K562 (cell line): ENCODE results near the gene CCNO. TPM values are rescaled to one million over a fixed set of nuclear protein-coding genes. Genes with fewer than 3 reads are reported as not detected.
A peak's percentile ranks its signal among the peaks of the same experiment; 100 is the strongest.

Experiments
- ATF1 ChIP-seq, 2 experiments: fragments of 450-650 bp in 1 of 2; IDR thresholded peaks; 2 replicates each; pipeline ENCODE4 v1.6.1; 2016; ENCODE audit warnings: missing compliant biosample characterization in 1 of 2, missing genetic modification characterization in 1 of 2
- BRD4 ChIP-seq: fragments of 200-600 bp; sonication (generic); IDR thresholded peaks from 2 replicates; pipeline ENCODE4 v1.6.1; 2017; ENCODE audit warnings: inconsistent platforms
- CEBPB ChIP-seq: fragments of 450-650 bp; IDR thresholded peaks from 2 replicates; pipeline ENCODE4 v1.6.1; 2016; ENCODE audit warnings: missing genetic modification characterization, missing compliant biosample characterization
- DNMT1 ChIP-seq: fragments of 450-650 bp; IDR thresholded peaks from 2 replicates; pipeline ENCODE4 v1.6.1; 2016; ENCODE audit warnings: antibody characterized with exemption, mild to moderate bottlenecking
- EGR1 ChIP-seq: fragments of 450-650 bp; conservative IDR thresholded peaks from 2 replicates; pipeline ENCODE4 v1.6.1; 2017; ENCODE audit warnings: mild to moderate bottlenecking
- HIVEP1 ChIP-seq: fragments of 250-450 bp; sonication (Bioruptor Pico); IDR thresholded peaks from 2 replicates; pipeline ENCODE4 v1.4.0; 2020; ENCODE audit warnings: mild to moderate bottlenecking
- NONO ChIP-seq, 2 experiments: fragments of 200-400 bp in 1 of 2; fragments of 450-650 bp in 1 of 2; formaldehyde crosslinking in 1 of 2; IDR thresholded peaks; 2 replicates each; pipeline ENCODE4 v1.6.1; 2017; ENCODE audit warnings: low read depth in 2 of 2, mild to moderate bottlenecking in 2 of 2, moderate library complexity in 2 of 2, low read length in 1 of 2
- RCOR1 ChIP-seq, 2 experiments: IDR thresholded peaks; 2 replicates each; pipeline ENCODE4 v1.6.1; 2012; ENCODE audit warnings: low read depth in 2 of 2, low read length in 2 of 2, borderline replicate concordance in 1 of 2, improper control_type of control experiment in 1 of 2
- YY1 ChIP-seq, 3 experiments: IDR thresholded peaks; 2 replicates each; pipeline ENCODE4 v1.6.1; 2011; ENCODE audit warnings: low read length in 2 of 3, mild to moderate bottlenecking in 2 of 3, moderate library complexity in 2 of 3, borderline replicate concordance in 1 of 3, control low read depth in 1 of 3, low read depth in 1 of 3; ENCODE audit not compliant: insufficient read depth in 3 of 3, insufficient replicate concordance in 2 of 3, control insufficient read depth in 1 of 3, insufficient read length in 1 of 3; ENCODE audit errors: extremely low read depth in 1 of 3
- ZFX ChIP-seq: sonication (generic); formaldehyde crosslinking; IDR thresholded peaks from 2 replicates; pipeline ENCODE4 v1.8.0; 2022; ENCODE audit warnings: mild to moderate bottlenecking, missing genetic modification reagents, moderate library complexity
- ZNF140 ChIP-seq: fragments of 250-450 bp; sonication (Bioruptor Pico); IDR thresholded peaks from 2 replicates; pipeline ENCODE4 v1.8.0; 2021; ENCODE audit warnings: moderate library complexity, mild to moderate bottlenecking, inconsistent platforms
- ZNF232 ChIP-seq: sonication (generic); formaldehyde crosslinking; IDR thresholded peaks from 2 replicates; pipeline ENCODE4 v1.8.0; 2022; ENCODE audit warnings: mild to moderate bottlenecking, missing genetic modification reagents
- ZNF263 ChIP-seq: sonication (generic); formaldehyde crosslinking; IDR thresholded peaks from 2 replicates; pipeline ENCODE4 v1.8.0; 2022; ENCODE audit warnings: mild to moderate bottlenecking, missing genetic modification reagents, borderline replicate concordance
- ZNF444 ChIP-seq: fragments of 250-450 bp; sonication (Bioruptor Pico); IDR thresholded peaks from 2 replicates; pipeline ENCODE4 v1.4.0; 2020; ENCODE audit warnings: mild to moderate bottlenecking, moderate library complexity
- polyA plus RNA-seq, 8 experiments: library from polyadenylated mRNA; depleted of rRNA in 4 of 8; stranded (reverse) in 5 of 8; unstranded in 3 of 8; fragments of >200 nt; fragmentation: Nextera tagmentation in 2 of 8; fragmentation: Illumina TruSeq in 1 of 8; extraction: Ambion mirVana in 2 of 8; extraction: Trizol in 1 of 8; gene quantifications; 2 replicates each; pipeline versions ENCODE4 v1.2.1 to v1.2.3, GENCODE V29; 2011 to 2014; ENCODE audit warnings: inconsistent platforms in 1 of 8, missing spikeins in 1 of 8
- total RNA-seq, 7 experiments: library from RNA; depleted of rRNA in 6 of 7; stranded (reverse); fragments of >200 nt in 6 of 7; fragmentation: Illumina TruSeq in 2 of 7; extraction: Trizol in 2 of 7; gene quantifications; 2 replicates each; pipeline versions ENCODE4 v1.2.1 to v1.2.3, GENCODE V29; 2011 to 2021; ENCODE audit warnings: low replicate concordance in 1 of 7
- TF ChIP-seq, protein P1 (sequence below): IDR thresholded peaks from 2 replicates; pipeline ENCODE4 v1.6.1; 2016; ENCODE audit warnings: missing genetic modification characterization, missing compliant biosample characterization
- TF ChIP-seq, protein P2 (sequence below), 3 experiments: fragments of 200-800 bp in 1 of 3; sonication (Bioruptor generic) in 1 of 3; sonication (generic) in 1 of 3; formaldehyde crosslinking in 1 of 3; IDR thresholded peaks; 2 replicates each; pipeline versions ENCODE4 v1.6.1 to v1.8.0; 2016 to 2022; ENCODE audit warnings: mild to moderate bottlenecking in 2 of 3, missing compliant biosample characterization in 2 of 3, missing genetic modification characterization in 2 of 3, missing genetic modification reagents in 1 of 3
- TF ChIP-seq, protein P3 (sequence below): fragments of 250-450 bp; sonication (Bioruptor Pico); IDR thresholded peaks from 2 replicates; pipeline ENCODE4 v1.5.0; 2020; ENCODE audit warnings: mild to moderate bottlenecking, borderline replicate concordance
- TF ChIP-seq, protein P4 (sequence below): fragments of 250-450 bp; sonication (Bioruptor Pico); IDR thresholded peaks from 2 replicates; pipeline ENCODE4 v1.9.0; 2021; ENCODE audit warnings: mild to moderate bottlenecking

Gene CCNO
- total and polyA plus RNA-seq, 9 of the 15 experiments (the other 6 are each of a cell fraction or from before 2014, with no cell fraction given) = 0.08 to 3.1 (median 0.29) TPM

DNA sequence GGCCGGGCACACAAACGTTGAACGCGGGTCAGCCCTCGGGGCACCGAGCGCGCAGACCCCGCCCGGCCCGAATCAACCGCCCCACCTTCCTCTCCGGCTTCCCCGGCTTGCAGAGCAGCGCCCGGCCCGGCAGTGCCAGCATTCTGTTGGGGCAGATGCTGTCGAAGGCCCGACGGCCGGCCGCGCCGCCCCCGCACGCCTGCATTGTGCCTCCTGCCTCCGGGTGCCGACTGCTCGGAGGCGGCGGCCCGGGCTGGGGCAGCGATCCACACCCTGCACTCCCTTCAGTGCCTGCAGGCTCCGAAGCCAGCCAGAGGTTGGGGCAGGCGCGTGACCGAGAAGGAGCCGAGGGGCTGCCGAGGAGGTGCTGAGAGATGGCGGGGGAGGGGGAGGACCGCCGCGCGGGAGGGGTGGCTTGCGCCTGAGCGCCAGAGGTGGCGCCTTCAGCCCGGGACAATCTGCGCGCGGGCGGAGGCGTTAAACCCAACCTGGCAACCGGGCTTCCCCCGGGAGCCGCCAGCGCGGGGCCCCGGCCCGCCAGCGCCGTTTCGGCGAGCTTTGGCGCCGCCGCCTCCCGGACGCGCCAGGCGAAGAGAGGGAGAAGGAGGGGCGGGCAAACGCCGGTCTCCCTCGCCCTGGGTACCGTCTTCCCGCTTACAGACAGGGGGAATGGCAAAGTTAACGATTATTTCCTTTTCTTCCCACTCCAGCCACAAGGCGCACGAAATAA is 6.3 kb downstream of the CCNO start, which contains the start of gene MCIDAS (continued):
- peak; percentile 96 for TF ChIP-seq ZNF444 (CRISPR knock-in tag)
- TF ChIP-seq YY1 (IDR thresholded peaks at IDR 0.05; ENCODE audit: borderline replicate concordance in 1 of 3, control insufficient read depth in 1 of 3, extremely low read depth in 1 of 3, insufficient read depth in 3 of 3, insufficient read length in 1 of 3, insufficient replicate concordance in 2 of 3, low read depth in 1 of 3, low read length in 2 of 3) = peak in 2 of 3 experiments; percentile 47 to 50
- TF ChIP-seq ATF1 (CRISPR knock-in tag; IDR thresholded peaks at IDR 0.05) = no peak; the same call in 1 of the 2 replicates
- TF ChIP-seq ATF1 (tag; IDR thresholded peaks at IDR 0.05) = peak; percentile 62
- no peak for TF ChIP-seq ZNF140 (CRISPR knock-in tag)
- TF ChIP-seq NONO (IDR thresholded peaks at IDR 0.05; ENCODE audit: low read depth in 2 of 2, low read length in 1 of 2) = no peak
- no peak for TF ChIP-seq CEBPB (tag)
- no peak for TF ChIP-seq HIVEP1 (CRISPR knock-in tag)
- peak; percentile 79 for TF ChIP-seq ZNF232 (CRISPR knock-in tag)
- TF ChIP-seq ZFX (CRISPR knock-in tag) = peak; percentile 52
- no peak for TF ChIP-seq BRD4
- TF ChIP-seq, protein P1, sequence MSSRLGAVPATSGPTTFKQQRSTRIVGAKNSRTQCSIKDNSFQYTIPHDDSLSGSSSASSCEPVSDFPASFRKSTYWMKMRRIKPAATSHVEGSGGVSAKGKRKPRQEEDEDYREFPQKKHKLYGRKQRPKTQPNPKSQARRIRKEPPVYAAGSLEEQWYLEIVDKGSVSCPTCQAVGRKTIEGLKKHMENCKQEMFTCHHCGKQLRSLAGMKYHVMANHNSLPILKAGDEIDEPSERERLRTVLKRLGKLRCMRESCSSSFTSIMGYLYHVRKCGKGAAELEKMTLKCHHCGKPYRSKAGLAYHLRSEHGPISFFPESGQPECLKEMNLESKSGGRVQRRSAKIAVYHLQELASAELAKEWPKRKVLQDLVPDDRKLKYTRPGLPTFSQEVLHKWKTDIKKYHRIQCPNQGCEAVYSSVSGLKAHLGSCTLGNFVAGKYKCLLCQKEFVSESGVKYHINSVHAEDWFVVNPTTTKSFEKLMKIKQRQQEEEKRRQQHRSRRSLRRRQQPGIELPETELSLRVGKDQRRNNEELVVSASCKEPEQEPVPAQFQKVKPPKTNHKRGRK (tag) = no peak
- peak; percentile 64; the same call in 1 of the 2 replicates for TF ChIP-seq ZNF263 (CRISPR knock-in tag)
- peak in 1 of 2 experiments; percentile 15; a peak in 1 of 4 replicates for TF ChIP-seq RCOR1 (IDR thresholded peaks at IDR 0.05; ENCODE audit: borderline replicate concordance in 1 of 2, low read depth in 2 of 2, low read length in 2 of 2)
- TF ChIP-seq EGR1 = peak; percentile 96
- TF ChIP-seq, protein P2, sequence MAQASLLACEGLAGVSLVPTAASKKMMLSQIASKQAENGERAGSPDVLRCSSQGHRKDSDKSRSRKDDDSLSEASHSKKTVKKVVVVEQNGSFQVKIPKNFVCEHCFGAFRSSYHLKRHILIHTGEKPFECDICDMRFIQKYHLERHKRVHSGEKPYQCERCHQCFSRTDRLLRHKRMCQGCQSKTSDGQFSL (CRISPR knock-in tag; IDR thresholded peaks at IDR 0.05) = no peak
- TF ChIP-seq, protein P2 (tag; IDR thresholded peaks at IDR 0.05) = peak in 1 of 2 experiments; percentile 48; a peak in 1 of 4 replicates
- TF ChIP-seq, protein P3, sequence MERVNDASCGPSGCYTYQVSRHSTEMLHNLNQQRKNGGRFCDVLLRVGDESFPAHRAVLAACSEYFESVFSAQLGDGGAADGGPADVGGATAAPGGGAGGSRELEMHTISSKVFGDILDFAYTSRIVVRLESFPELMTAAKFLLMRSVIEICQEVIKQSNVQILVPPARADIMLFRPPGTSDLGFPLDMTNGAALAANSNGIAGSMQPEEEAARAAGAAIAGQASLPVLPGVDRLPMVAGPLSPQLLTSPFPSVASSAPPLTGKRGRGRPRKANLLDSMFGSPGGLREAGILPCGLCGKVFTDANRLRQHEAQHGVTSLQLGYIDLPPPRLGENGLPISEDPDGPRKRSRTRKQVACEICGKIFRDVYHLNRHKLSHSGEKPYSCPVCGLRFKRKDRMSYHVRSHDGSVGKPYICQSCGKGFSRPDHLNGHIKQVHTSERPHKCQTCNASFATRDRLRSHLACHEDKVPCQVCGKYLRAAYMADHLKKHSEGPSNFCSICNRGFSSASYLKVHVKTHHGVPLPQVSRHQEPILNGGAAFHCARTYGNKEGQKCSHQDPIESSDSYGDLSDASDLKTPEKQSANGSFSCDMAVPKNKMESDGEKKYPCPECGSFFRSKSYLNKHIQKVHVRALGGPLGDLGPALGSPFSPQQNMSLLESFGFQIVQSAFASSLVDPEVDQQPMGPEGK = no peak
- no peak for TF ChIP-seq DNMT1
- TF ChIP-seq, protein P4, sequence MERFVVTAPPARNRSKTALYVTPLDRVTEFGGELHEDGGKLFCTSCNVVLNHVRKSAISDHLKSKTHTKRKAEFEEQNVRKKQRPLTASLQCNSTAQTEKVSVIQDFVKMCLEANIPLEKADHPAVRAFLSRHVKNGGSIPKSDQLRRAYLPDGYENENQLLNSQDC (CRISPR knock-in tag) = no peak
